SU-DHL-6 (cell line): ENCODE data around the gene TRIM29.

ENCODE experiments used
- EZH2phosphoT487 ChIP-seq: fragments of 200-600 bp; sonication (generic), shearing (Covaris generic); conservative IDR thresholded peaks from 2 replicates; pipeline ENCODE4 v1.6.1; 2018; ENCODE audit warnings: mild to moderate bottlenecking, antibody characterized with exemption, low read length, moderate library complexity, mixed read lengths
- TF ChIP-seq, protein P1 (sequence below): fragments of 200-600 bp; sonication (generic); IDR thresholded peaks from one replicate; pipeline ENCODE4 v1.5.1; 2017; ENCODE audit warnings: antibody characterized with exemption, mild to moderate bottlenecking, low read length, moderate library complexity; ENCODE audit not compliant: insufficient read depth, poor library complexity, severe bottlenecking

DNA sequence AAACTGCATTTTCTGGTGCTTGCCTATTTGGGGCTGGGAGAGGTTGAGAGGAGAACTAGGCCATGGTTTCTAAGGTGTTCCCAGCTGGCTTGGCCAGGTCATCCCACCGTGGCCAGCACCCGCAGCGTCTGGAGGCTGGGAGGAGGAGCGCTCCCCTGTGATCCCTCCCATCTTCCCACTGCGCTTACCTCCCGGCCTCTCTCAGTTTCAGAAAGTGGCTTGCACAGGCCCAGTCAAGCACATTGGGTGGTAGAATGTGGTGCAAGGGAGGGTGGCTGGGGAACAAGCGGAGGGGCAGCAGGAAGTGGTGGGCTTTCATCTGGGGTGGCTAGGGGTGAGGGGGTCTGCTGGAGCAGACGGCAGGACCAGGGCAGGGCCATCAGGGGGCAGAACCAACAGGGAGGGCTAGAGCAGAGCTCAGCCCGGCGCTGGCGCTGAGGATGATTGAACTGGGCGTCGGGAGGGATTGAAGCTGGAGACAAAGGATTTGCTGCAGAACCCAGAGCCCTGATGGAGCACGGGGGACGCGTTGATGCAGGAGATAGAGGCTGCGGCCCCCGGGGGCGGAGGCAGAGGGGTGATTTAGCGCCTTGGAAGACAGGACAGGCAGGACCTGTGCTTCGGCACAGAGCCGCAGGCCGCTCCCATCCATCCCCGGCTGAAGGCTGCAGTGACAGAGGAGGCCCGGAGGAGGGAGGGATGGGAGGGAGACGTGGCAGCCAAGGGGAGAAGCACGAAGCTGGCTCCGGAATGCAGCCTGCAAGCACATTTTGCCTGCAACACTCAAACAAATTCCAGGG lies 76.0 kb downstream of the TRIM29 start:
- TF ChIP-seq, protein P1, sequence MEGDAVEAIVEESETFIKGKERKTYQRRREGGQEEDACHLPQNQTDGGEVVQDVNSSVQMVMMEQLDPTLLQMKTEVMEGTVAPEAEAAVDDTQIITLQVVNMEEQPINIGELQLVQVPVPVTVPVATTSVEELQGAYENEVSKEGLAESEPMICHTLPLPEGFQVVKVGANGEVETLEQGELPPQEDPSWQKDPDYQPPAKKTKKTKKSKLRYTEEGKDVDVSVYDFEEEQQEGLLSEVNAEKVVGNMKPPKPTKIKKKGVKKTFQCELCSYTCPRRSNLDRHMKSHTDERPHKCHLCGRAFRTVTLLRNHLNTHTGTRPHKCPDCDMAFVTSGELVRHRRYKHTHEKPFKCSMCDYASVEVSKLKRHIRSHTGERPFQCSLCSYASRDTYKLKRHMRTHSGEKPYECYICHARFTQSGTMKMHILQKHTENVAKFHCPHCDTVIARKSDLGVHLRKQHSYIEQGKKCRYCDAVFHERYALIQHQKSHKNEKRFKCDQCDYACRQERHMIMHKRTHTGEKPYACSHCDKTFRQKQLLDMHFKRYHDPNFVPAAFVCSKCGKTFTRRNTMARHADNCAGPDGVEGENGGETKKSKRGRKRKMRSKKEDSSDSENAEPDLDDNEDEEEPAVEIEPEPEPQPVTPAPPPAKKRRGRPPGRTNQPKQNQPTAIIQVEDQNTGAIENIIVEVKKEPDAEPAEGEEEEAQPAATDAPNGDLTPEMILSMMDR: no peak
- TF ChIP-seq EZH2phosphoT487: no peak
